ENCODE measurements around the gene ATXN10.

ATXN10 gene

GRCh38 chr22:45703758-45704157 lies 32.1 kb downstream of the ATXN10 start:
- TF ChIP-seq GATA2 (IDR thresholded peaks at IDR 0.05; ENCODE audit: low read depth, low read length) (no peak), GATA3 (IDR thresholded peaks at IDR 0.05; ENCODE audit: low read depth, low read length) (no peak)

- TF ChIP-seq GATA3 (IDR thresholded peaks at IDR 0.05; ENCODE audit: low read depth, low read length): no peak
- TF ChIP-seq GATA2 (IDR thresholded peaks at IDR 0.05; ENCODE audit: low read depth, low read length): no peak
These were observed 33.0 kb downstream of the ATXN10 start for GRCh38 chr22:45704648-45705047.

GRCh38 chr22:45707605-45708004 lies 36.0 kb downstream of the ATXN10 start:
- TF ChIP-seq GATA3 (IDR thresholded peaks at IDR 0.05; ENCODE audit: low read depth, low read length): no peak
- TF ChIP-seq GATA2 (IDR thresholded peaks at IDR 0.05; ENCODE audit: low read depth, low read length): no peak

GRCh38 chr22:45708145-45708544 lies 36.5 kb downstream of the ATXN10 start:
- no peak for TF ChIP-seq GATA2 (IDR thresholded peaks at IDR 0.05; ENCODE audit: low read depth, low read length)
- no peak for TF ChIP-seq GATA3 (IDR thresholded peaks at IDR 0.05; ENCODE audit: low read depth, low read length)

- TF ChIP-seq GATA3 (IDR thresholded peaks at IDR 0.05; ENCODE audit: low read depth, low read length) (peak; percentile 39; the same call in 1 of the 2 replicates), GATA2 (IDR thresholded peaks at IDR 0.05; ENCODE audit: low read depth, low read length) (peak; percentile 52; the same call in 1 of the 2 replicates)
These were observed 37.6 kb downstream of the ATXN10 start for GRCh38 chr22:45709060-45709739.

- no peak for TF ChIP-seq GATA3 (IDR thresholded peaks at IDR 0.05; ENCODE audit: low read depth, low read length)
- no peak for TF ChIP-seq GATA2 (IDR thresholded peaks at IDR 0.05; ENCODE audit: low read depth, low read length)
These were observed 38.2 kb downstream of the ATXN10 start for GRCh38 chr22:45709866-45710265.

- TF ChIP-seq GATA3 (IDR thresholded peaks at IDR 0.05; ENCODE audit: low read depth, low read length) (no peak), GATA2 (IDR thresholded peaks at IDR 0.05; ENCODE audit: low read depth, low read length) (no peak)
These were observed 38.8 kb downstream of the ATXN10 start for GRCh38 chr22:45710469-45710868.

GRCh38 chr22:45717789-45718188 lies 46.2 kb downstream of the ATXN10 start:
- TF ChIP-seq GATA2 (IDR thresholded peaks at IDR 0.05; ENCODE audit: low read depth, low read length): no peak
- no peak for TF ChIP-seq GATA3 (IDR thresholded peaks at IDR 0.05; ENCODE audit: low read depth, low read length)

GRCh38 chr22:45718391-45718790 lies 46.8 kb downstream of the ATXN10 start:
- TF ChIP-seq GATA3 (IDR thresholded peaks at IDR 0.05; ENCODE audit: low read depth, low read length) (no peak), GATA2 (IDR thresholded peaks at IDR 0.05; ENCODE audit: low read depth, low read length) (no peak)

- no peak for TF ChIP-seq GATA2 (IDR thresholded peaks at IDR 0.05; ENCODE audit: low read depth, low read length)
- no peak for TF ChIP-seq GATA3 (IDR thresholded peaks at IDR 0.05; ENCODE audit: low read depth, low read length)
These were observed 49.3 kb downstream of the ATXN10 start for GRCh38 chr22:45720839-45721378.

GRCh38 chr22:45722006-45722405 lies 50.4 kb downstream of the ATXN10 start:
- TF ChIP-seq GATA2 (IDR thresholded peaks at IDR 0.05; ENCODE audit: low read depth, low read length): no peak
- no peak for TF ChIP-seq GATA3 (IDR thresholded peaks at IDR 0.05; ENCODE audit: low read depth, low read length)

- TF ChIP-seq GATA3 (IDR thresholded peaks at IDR 0.05; ENCODE audit: low read depth, low read length): no peak
- no peak for TF ChIP-seq GATA2 (IDR thresholded peaks at IDR 0.05; ENCODE audit: low read depth, low read length)
These were observed 54.4 kb downstream of the ATXN10 start for GRCh38 chr22:45726081-45726480.

- no peak for TF ChIP-seq GATA3 (IDR thresholded peaks at IDR 0.05; ENCODE audit: low read depth, low read length)
- no peak for TF ChIP-seq GATA2 (IDR thresholded peaks at IDR 0.05; ENCODE audit: low read depth, low read length)
These were observed 59.6 kb downstream of the ATXN10 start for GRCh38 chr22:45731041-45731797.

- TF ChIP-seq GATA3 (IDR thresholded peaks at IDR 0.05; ENCODE audit: low read depth, low read length) (no peak), GATA2 (IDR thresholded peaks at IDR 0.05; ENCODE audit: low read depth, low read length) (no peak)
These were observed 60.3 kb downstream of the ATXN10 start for GRCh38 chr22:45731798-45732495.
